SK-N-SH (cell line): Measurements from ENCODE around the gene FOXO1. TPM values are rescaled to one million over a fixed set of nuclear protein-coding genes. Genes with fewer than 3 reads are reported as not detected.

ENCODE experiments used
- CTCF ChIA-PET: fragments of 300-600, 350-600 bp; formaldehyde crosslinking; extraction: SDS; loops from one replicate; lab custom pipeline; 2021; lab: Yijun Ruan, JAX
- POLR2A ChIA-PET: fragments of 350-600 bp; sonication (Branson Sonifier 250); formaldehyde crosslinking; extraction: SDS; loops from one replicate; lab custom pipeline; 2020; ENCODE audit warnings: antibody characterized with exemption, inconsistent platforms; lab: Yijun Ruan, JAX
- DNase-seq: peaks from one replicate; pipeline ENCODE4 v3.0.0; 2012
- H2AFZ ChIP-seq: fragments of 200-600 bp; sonication (generic); 2 replicates; pipeline ENCODE4 v1.8.1; 2016; ENCODE audit warnings: antibody characterized with exemption, mild to moderate bottlenecking, low read depth
- H3F3A ChIP-seq: fragments of 200-600 bp; sonication (generic); replicated peaks from 2 replicates; pipeline ENCODE3; 2016; ENCODE audit warnings: antibody characterized with exemption, mild to moderate bottlenecking; ENCODE audit not compliant: insufficient read depth
- H3K27ac ChIP-seq, 2 experiments: fragments of 200-500 bp in 1 of 2; fragments of 200-600 bp in 1 of 2; sonication (Bioruptor generic) in 1 of 2; sonication (generic), shearing (Covaris generic) in 1 of 2; 2 replicates each; pipeline versions ENCODE4 v1.5.1 to v1.6.1; 2014 to 2016; ENCODE audit warnings: low read depth in 2 of 2, inconsistent platforms in 1 of 2, low read length in 1 of 2, mild to moderate bottlenecking in 1 of 2, mixed read lengths in 1 of 2
- H3K27me3 ChIP-seq: fragments of 200-600 bp; sonication (generic), shearing (Covaris generic); 2 replicates; pipeline ENCODE4 v1.6.1; 2016; ENCODE audit warnings: mixed run types; ENCODE audit not compliant: insufficient read depth
- H3K36me3 ChIP-seq, 2 experiments: fragments of 200-500 bp in 1 of 2; fragments of 200-600 bp in 1 of 2; sonication (Bioruptor generic) in 1 of 2; sonication (generic) in 1 of 2; replicated peaks in 1 of 2; 2 replicates each; pipeline versions ENCODE3 to v1.5.1; 2014 to 2016; ENCODE audit warnings: low read length in 1 of 2, mild to moderate bottlenecking in 1 of 2; ENCODE audit not compliant: insufficient read depth in 2 of 2, control insufficient read depth in 1 of 2
- H3K4me1 ChIP-seq, 2 experiments: fragments of 200-500 bp in 1 of 2; fragments of 200-600 bp in 1 of 2; sonication (Bioruptor generic) in 1 of 2; sonication (generic), shearing (Covaris generic) in 1 of 2; 2 replicates each; pipeline versions ENCODE4 v1.5.1 to v1.6.1; 2014 to 2016; ENCODE audit warnings: low read depth in 1 of 2, low read length in 1 of 2, mixed run types in 1 of 2; ENCODE audit not compliant: insufficient read depth in 2 of 2, control insufficient read depth in 1 of 2
- H3K4me2 ChIP-seq: fragments of 200-600 bp; sonication (generic), shearing (Covaris generic); 2 replicates; pipeline ENCODE4 v1.6.1; 2017; ENCODE audit warnings: mixed run types
- H3K4me3 ChIP-seq, 2 experiments: fragments of 200-500 bp in 1 of 2; fragments of 200-600 bp in 1 of 2; sonication (Bioruptor generic) in 1 of 2; sonication (generic), shearing (Covaris generic) in 1 of 2; 2 replicates each; pipeline versions ENCODE4 v1.5.1 to v1.8.1; 2014 to 2016; ENCODE audit warnings: low read depth in 2 of 2, inconsistent platforms in 1 of 2, low read length in 1 of 2, mild to moderate bottlenecking in 1 of 2, mixed read lengths in 1 of 2, moderate library complexity in 1 of 2
- H3K79me2 ChIP-seq: fragments of 200-600 bp; sonication (generic); 2 replicates; pipeline ENCODE4 v1.8.1; 2017; ENCODE audit warnings: mild to moderate bottlenecking; ENCODE audit not compliant: insufficient read depth
- H3K9ac ChIP-seq: fragments of 200-600 bp; sonication (generic); 2 replicates; pipeline ENCODE4 v1.6.1; 2017; ENCODE audit warnings: mixed run types
- H3K9me2 ChIP-seq: fragments of 200-600 bp; sonication (generic); 2 replicates; pipeline ENCODE4 v1.6.1; 2017; ENCODE audit warnings: mixed run types
- H3K9me3 ChIP-seq: fragments of 200-600 bp; sonication (generic); 2 replicates; pipeline ENCODE4 v1.6.1; 2017; ENCODE audit warnings: mixed run types, mild to moderate bottlenecking, moderate library complexity
- H4K20me1 ChIP-seq: fragments of 200-600 bp; sonication (generic); 2 replicates; pipeline ENCODE4 v1.6.1; 2017; ENCODE audit warnings: mild to moderate bottlenecking, mixed run types; ENCODE audit not compliant: insufficient read depth
- CHD2 ChIP-seq: fragments of 150-350 bp; IDR thresholded peaks from 2 replicates; pipeline ENCODE4 v1.6.1; 2018; ENCODE audit warnings: low read length; ENCODE audit not compliant: partially characterized antibody
- ELF1 ChIP-seq: IDR thresholded peaks from 2 replicates; pipeline ENCODE4 v1.4.0; 2012
- EP300 ChIP-seq, 2 experiments: IDR thresholded peaks; 2 replicates each; pipeline versions ENCODE4 v1.4.0 to v1.6.1; 2012; ENCODE audit warnings: borderline replicate concordance in 1 of 2, low read depth in 1 of 2, low read length in 1 of 2
- FOSL2 ChIP-seq: IDR thresholded peaks from 2 replicates; pipeline ENCODE4 v1.4.0; 2012; ENCODE audit warnings: low read depth, mild to moderate bottlenecking, moderate library complexity, borderline replicate concordance
- FOXJ3 ChIP-seq: sonication (generic); formaldehyde crosslinking; IDR thresholded peaks from 2 replicates; pipeline ENCODE4 v1.5.1; 2020; ENCODE audit warnings: mild to moderate bottlenecking, missing genetic modification reagents
- GABPA ChIP-seq: IDR thresholded peaks from 2 replicates; pipeline ENCODE4 v1.4.0; 2012; ENCODE audit warnings: low read depth, mild to moderate bottlenecking
- NFIC ChIP-seq: IDR thresholded peaks from 2 replicates; pipeline ENCODE4 v1.4.0; 2012; ENCODE audit warnings: borderline replicate concordance
- POLR2AphosphoS5 ChIP-seq: IDR thresholded peaks from 2 replicates; pipeline ENCODE4 v1.6.1; 2012; ENCODE audit warnings: low read depth, low read length
- RFX5 ChIP-seq: IDR thresholded peaks from 2 replicates; pipeline ENCODE4 v1.6.1; 2012; ENCODE audit warnings: mild to moderate bottlenecking, improper control_type of control experiment, low read length
- RXRA ChIP-seq: IDR thresholded peaks from 2 replicates; pipeline ENCODE4 v1.4.0; 2012; ENCODE audit warnings: low read depth, mild to moderate bottlenecking, borderline replicate concordance
- SIN3A ChIP-seq: IDR thresholded peaks from 2 replicates; pipeline ENCODE4 v1.6.1; 2012; ENCODE audit warnings: low read depth, mild to moderate bottlenecking, low read length, moderate library complexity, borderline replicate concordance
- SMC3 ChIP-seq: IDR thresholded peaks from 2 replicates; pipeline ENCODE4 v1.6.1; 2012; ENCODE audit warnings: low read depth, low read length, improper control_type of control experiment
- TAF1 ChIP-seq: IDR thresholded peaks from 2 replicates; pipeline ENCODE4 v1.6.1; 2012; ENCODE audit warnings: low read depth, mild to moderate bottlenecking, low read length, moderate library complexity, borderline replicate concordance
- TEAD4 ChIP-seq: IDR thresholded peaks from 2 replicates; pipeline ENCODE4 v1.4.0; 2012; ENCODE audit warnings: mild to moderate bottlenecking, borderline replicate concordance; ENCODE audit not compliant: insufficient read depth
- WGBS: methylation state at CpG from one replicate; pipeline ENCODE4 v1.1.6; 2017; ENCODE audit warnings: low lambda C conversion rate; 5-methylcytosine and 5-hydroxymethylcytosine counted together
- polyA plus RNA-seq, 3 experiments: library from polyadenylated mRNA; depleted of rRNA; stranded (reverse); fragments of >200 nt; gene quantifications; 2 replicates each; pipeline ENCODE4 v1.2.3, GENCODE V29; 2012
- TF ChIP-seq, protein P1 (sequence below): IDR thresholded peaks from 2 replicates; pipeline ENCODE4 v1.4.0; 2012; ENCODE audit warnings: low read depth
- TF ChIP-seq, protein P2 (sequence below): IDR thresholded peaks from 2 replicates; pipeline ENCODE4 v1.4.0; 2012; ENCODE audit warnings: low read depth, borderline replicate concordance
- TF ChIP-seq, protein P3 (sequence below): IDR thresholded peaks from 2 replicates; pipeline ENCODE4 v1.6.1; 2012; ENCODE audit warnings: mild to moderate bottlenecking, low read depth, low read length, moderate library complexity
- TF ChIP-seq, protein P4 (sequence below): fragments of 200-600 bp; sonication (generic); IDR thresholded peaks from 2 replicates; pipeline ENCODE4 v1.6.1; 2017; ENCODE audit warnings: antibody characterized with exemption, mild to moderate bottlenecking, moderate library complexity

The FOXO1 gene
- polyA plus RNA-seq, 1 of the 3 experiments (the other 2 are of a cell fraction): 1.8 TPM

DNA sequence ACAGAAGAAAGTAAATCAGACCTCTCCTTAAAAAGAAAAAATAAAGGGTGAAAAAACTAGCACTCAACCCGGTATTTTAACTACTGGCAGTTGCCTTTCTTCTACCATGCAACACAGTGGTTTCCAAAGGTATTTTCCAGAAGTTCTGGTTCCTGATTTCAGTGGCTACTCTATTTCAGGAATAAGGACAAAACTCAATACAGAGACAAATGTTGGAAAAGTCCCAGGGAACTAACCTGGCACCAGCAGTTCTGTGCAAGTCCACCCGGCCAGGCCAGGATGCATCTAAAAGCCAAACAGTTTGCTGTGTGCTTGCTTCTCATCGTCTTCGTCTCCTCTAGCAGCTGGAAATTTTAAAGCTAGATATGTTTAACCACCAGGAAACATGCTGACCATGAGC, 52.5 kb downstream of the FOXO1 start:
- no peaks in the 10 kb centered on the region for H3K27me3 ChIP-seq
- ChIA-PET POLR2A (no interaction called here), CTCF (no interaction called here)
- H3K36me3 ChIP-seq: no peaks in the 10 kb centered on the region
- H3K4me3 ChIP-seq: no peak overlapping the region
- peaks cover 0 to 4% of the 10 kb centered on the region in 2 experiments; a peak in 1 of 4 replicates for H3K4me1 ChIP-seq
- H3K9me3 ChIP-seq: no peaks in the 10 kb centered on the region
- no peak overlapping the region for H3K9ac ChIP-seq
- no peaks in the 10 kb centered on the region for H3F3A ChIP-seq
- H3K9me2 ChIP-seq: no peaks in the 10 kb centered on the region
- H3K4me2 ChIP-seq: no peak overlapping the region
- H4K20me1 ChIP-seq: peaks cover 8% of the 10 kb centered on the region; the same call in 1 of the 2 replicates
- no peak overlapping the region for H2AFZ ChIP-seq
- peaks cover 8% of the 10 kb centered on the region for H3K79me2 ChIP-seq
- DNase-seq: no peak
- no peak overlapping the region for H3K27ac ChIP-seq
- WGBS: 95% methylated on average over 4 of the region's 4 CpGs
- no peak for TF ChIP-seq CHD2
- TF ChIP-seq, protein P1, sequence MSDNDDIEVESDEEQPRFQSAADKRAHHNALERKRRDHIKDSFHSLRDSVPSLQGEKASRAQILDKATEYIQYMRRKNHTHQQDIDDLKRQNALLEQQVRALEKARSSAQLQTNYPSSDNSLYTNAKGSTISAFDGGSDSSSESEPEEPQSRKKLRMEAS: no peak
- no peak for TF ChIP-seq TAF1
- TF ChIP-seq, protein P2, sequence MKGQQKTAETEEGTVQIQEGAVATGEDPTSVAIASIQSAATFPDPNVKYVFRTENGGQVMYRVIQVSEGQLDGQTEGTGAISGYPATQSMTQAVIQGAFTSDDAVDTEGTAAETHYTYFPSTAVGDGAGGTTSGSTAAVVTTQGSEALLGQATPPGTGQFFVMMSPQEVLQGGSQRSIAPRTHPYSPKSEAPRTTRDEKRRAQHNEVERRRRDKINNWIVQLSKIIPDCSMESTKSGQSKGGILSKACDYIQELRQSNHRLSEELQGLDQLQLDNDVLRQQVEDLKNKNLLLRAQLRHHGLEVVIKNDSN: no peak
- TF ChIP-seq RFX5: no peak
- no peak for TF ChIP-seq SIN3A
- TF ChIP-seq TEAD4: no peak
- no peak for TF ChIP-seq ELF1
- no peak for TF ChIP-seq SMC3
- TF ChIP-seq, protein P3, sequence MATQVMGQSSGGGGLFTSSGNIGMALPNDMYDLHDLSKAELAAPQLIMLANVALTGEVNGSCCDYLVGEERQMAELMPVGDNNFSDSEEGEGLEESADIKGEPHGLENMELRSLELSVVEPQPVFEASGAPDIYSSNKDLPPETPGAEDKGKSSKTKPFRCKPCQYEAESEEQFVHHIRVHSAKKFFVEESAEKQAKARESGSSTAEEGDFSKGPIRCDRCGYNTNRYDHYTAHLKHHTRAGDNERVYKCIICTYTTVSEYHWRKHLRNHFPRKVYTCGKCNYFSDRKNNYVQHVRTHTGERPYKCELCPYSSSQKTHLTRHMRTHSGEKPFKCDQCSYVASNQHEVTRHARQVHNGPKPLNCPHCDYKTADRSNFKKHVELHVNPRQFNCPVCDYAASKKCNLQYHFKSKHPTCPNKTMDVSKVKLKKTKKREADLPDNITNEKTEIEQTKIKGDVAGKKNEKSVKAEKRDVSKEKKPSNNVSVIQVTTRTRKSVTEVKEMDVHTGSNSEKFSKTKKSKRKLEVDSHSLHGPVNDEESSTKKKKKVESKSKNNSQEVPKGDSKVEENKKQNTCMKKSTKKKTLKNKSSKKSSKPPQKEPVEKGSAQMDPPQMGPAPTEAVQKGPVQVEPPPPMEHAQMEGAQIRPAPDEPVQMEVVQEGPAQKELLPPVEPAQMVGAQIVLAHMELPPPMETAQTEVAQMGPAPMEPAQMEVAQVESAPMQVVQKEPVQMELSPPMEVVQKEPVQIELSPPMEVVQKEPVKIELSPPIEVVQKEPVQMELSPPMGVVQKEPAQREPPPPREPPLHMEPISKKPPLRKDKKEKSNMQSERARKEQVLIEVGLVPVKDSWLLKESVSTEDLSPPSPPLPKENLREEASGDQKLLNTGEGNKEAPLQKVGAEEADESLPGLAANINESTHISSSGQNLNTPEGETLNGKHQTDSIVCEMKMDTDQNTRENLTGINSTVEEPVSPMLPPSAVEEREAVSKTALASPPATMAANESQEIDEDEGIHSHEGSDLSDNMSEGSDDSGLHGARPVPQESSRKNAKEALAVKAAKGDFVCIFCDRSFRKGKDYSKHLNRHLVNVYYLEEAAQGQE: no peak
- TF ChIP-seq FOXJ3 (CRISPR knock-in tag): no peak
- TF ChIP-seq NFIC: no peak
- TF ChIP-seq POLR2AphosphoS5: no peak
- TF ChIP-seq EP300 (IDR thresholded peaks at IDR 0.05; ENCODE audit: borderline replicate concordance in 1 of 2, low read depth in 1 of 2, low read length in 1 of 2): no peak
- TF ChIP-seq RXRA: no peak
- no peak for TF ChIP-seq FOSL2
- TF ChIP-seq GABPA: no peak
- TF ChIP-seq, protein P4, sequence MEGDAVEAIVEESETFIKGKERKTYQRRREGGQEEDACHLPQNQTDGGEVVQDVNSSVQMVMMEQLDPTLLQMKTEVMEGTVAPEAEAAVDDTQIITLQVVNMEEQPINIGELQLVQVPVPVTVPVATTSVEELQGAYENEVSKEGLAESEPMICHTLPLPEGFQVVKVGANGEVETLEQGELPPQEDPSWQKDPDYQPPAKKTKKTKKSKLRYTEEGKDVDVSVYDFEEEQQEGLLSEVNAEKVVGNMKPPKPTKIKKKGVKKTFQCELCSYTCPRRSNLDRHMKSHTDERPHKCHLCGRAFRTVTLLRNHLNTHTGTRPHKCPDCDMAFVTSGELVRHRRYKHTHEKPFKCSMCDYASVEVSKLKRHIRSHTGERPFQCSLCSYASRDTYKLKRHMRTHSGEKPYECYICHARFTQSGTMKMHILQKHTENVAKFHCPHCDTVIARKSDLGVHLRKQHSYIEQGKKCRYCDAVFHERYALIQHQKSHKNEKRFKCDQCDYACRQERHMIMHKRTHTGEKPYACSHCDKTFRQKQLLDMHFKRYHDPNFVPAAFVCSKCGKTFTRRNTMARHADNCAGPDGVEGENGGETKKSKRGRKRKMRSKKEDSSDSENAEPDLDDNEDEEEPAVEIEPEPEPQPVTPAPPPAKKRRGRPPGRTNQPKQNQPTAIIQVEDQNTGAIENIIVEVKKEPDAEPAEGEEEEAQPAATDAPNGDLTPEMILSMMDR: no peak
- TF ChIP-seq, all 33 proteins: peak for 0
